ENCODE results near the gene SPIRE2. TPM values are rescaled to one million over a fixed set of nuclear protein-coding genes. Genes with fewer than 3 reads are reported as not detected.
"Not testable (repeated sequence)": the region's sequence is repeated elsewhere in the genome, so short reads cannot be mapped to it uniquely, and the experiment has no call there.

Gene SPIRE2
- total and polyA plus RNA-seq, 2 donors (not counting 1 experiment from before 2014, with no cell fraction given) = 0.98 to 2.0 TPM

DNA sequence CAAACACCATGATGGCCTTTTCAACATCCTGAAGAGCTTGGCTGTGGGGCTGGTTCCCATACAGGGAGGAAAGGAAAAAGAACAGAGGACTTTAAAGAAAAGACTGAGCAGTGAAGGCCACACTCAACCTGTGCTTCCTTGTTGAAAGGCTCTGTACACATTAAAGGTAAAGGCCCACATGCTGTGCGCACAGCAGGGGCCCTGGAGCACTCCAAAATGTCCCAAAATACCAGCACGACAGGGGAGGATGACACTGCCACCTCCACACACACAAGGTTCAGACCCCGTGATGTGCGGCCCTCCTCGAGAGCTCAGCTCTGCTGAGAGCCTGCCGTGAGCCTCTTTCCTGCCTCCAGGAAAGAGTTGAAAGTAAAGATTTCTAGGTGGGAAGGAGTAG, 48.4 kb upstream of the SPIRE2 start:
- Histone ChIP-seq H3K27ac (ENCODE audit: low read length in 2 of 2) (no peak overlapping the region), H3K4me3 (ENCODE audit: control extremely low read depth in 1 of 5, extremely low read depth in 1 of 5, insufficient read depth in 1 of 5, low read depth in 2 of 5, low read length in 4 of 5) (no peak overlapping the region), H4K20me1 (ENCODE audit: control insufficient read depth, insufficient read depth, low read length, poor library complexity, severe bottlenecking) (no peaks in the 10 kb centered on the region), H3K27me3 (replicated peaks in 1 of 4; ENCODE audit: control extremely low read depth in 1 of 4, control insufficient read depth in 3 of 4, insufficient read depth in 4 of 4, low read length in 3 of 4) (no peaks in the 10 kb centered on the region), H3K79me2 (ENCODE audit: control insufficient read depth, insufficient read depth, low read length) (no peaks in the 10 kb centered on the region), H3K9me3 (ENCODE audit: control extremely low read depth in 1 of 3, control insufficient read depth in 2 of 3, insufficient read depth in 1 of 3, low read length in 2 of 3) (no peaks in the 10 kb centered on the region), H3K9ac (ENCODE audit: low read length) (no peak overlapping the region), H3K36me3 (replicated peaks in 1 of 2; ENCODE audit: control extremely low read depth in 1 of 2, control insufficient read depth in 1 of 2, extremely low read depth in 1 of 2, insufficient read depth in 2 of 2, low read length in 1 of 2) (no peaks in the 10 kb centered on the region), H3K4me1 (ENCODE audit: control insufficient read depth in 2 of 2, insufficient read depth in 2 of 2, low read length in 2 of 2) (no peaks in the 10 kb centered on the region), H2AFZ (ENCODE audit: insufficient read depth, low read depth, low read length, poor library complexity, severe bottlenecking) (no peak overlapping the region), H3K4me2 (replicated peaks; ENCODE audit: low read depth, low read length, poor library complexity, severe bottlenecking) (no peak overlapping the region)
- WGBS (ENCODE audit: insufficient coverage) = 100% methylated on average over 2 of the region's 6 CpGs
- no peak overlapping the region for H3K4me3 Mint-ChIP-seq
- no peaks in the 10 kb centered on the region for H3K9me3 Mint-ChIP-seq (ENCODE audit: insufficient read depth)
- DNase-seq (no peak), ATAC-seq (ENCODE audit: low read depth) (no peak)
- H3K4me1 Mint-ChIP-seq = no peaks in the 10 kb centered on the region
- no peaks in the 10 kb centered on the region for H3K27me3 Mint-ChIP-seq
- no peak for TF ChIP-seq EZH2 (IDR thresholded peaks at IDR 0.05; ENCODE audit: borderline replicate concordance, insufficient read depth, low read depth, low read length, poor library complexity, severe bottlenecking)
- no peak for TF ChIP-seq CTCF (IDR thresholded peaks at IDR 0.05)
- intact Hi-C loops (cut with micrococcal nuclease) = no loop called here
- CTCF ChIA-PET = no interaction called here
- H3K27ac Mint-ChIP-seq = no peak overlapping the region
- POLR2A ChIA-PET = no interaction called here

GRCh38 chr16:89782489-89782888, 45.8 kb upstream of the SPIRE2 start:
- POLR2A ChIA-PET = no interaction called here
- no peaks in the 10 kb centered on the region for H3K4me1 ChIP-seq (ENCODE audit: control insufficient read depth in 2 of 2, insufficient read depth in 2 of 2, low read length in 2 of 2)
- Mint-ChIP-seq H3K4me1 (no peaks in the 10 kb centered on the region), H3K27me3 (no peaks in the 10 kb centered on the region), H3K4me3 (no peak overlapping the region), H3K9me3 (ENCODE audit: insufficient read depth) (no peaks in the 10 kb centered on the region), H3K27ac (no peak overlapping the region)
- no peak overlapping the region for H2AFZ ChIP-seq (ENCODE audit: insufficient read depth, low read depth, low read length, poor library complexity, severe bottlenecking)
- no peaks in the 10 kb centered on the region for H3K27me3 ChIP-seq (replicated peaks in 1 of 4; ENCODE audit: control extremely low read depth in 1 of 4, control insufficient read depth in 3 of 4, insufficient read depth in 4 of 4, low read length in 3 of 4)
- no peak for ATAC-seq (ENCODE audit: low read depth)
- H3K9me3 ChIP-seq (ENCODE audit: control extremely low read depth in 1 of 3, control insufficient read depth in 2 of 3, insufficient read depth in 1 of 3, low read length in 2 of 3) = no peaks in the 10 kb centered on the region
- no peaks in the 10 kb centered on the region for H4K20me1 ChIP-seq (ENCODE audit: control insufficient read depth, insufficient read depth, low read length, poor library complexity, severe bottlenecking)
- no peak overlapping the region for H3K4me3 ChIP-seq (ENCODE audit: control extremely low read depth in 1 of 5, extremely low read depth in 1 of 5, insufficient read depth in 1 of 5, low read depth in 2 of 5, low read length in 4 of 5)
- H3K27ac ChIP-seq (ENCODE audit: low read length in 2 of 2) = no peak overlapping the region
- intact Hi-C loops (cut with micrococcal nuclease) = no loop called here
- H3K9ac ChIP-seq (ENCODE audit: low read length) = no peak overlapping the region
- 98% methylated on average over 6 of the region's 6 CpGs for WGBS (ENCODE audit: insufficient coverage)
- no peaks in the 10 kb centered on the region for H3K36me3 ChIP-seq (replicated peaks in 1 of 2; ENCODE audit: control extremely low read depth in 1 of 2, control insufficient read depth in 1 of 2, extremely low read depth in 1 of 2, insufficient read depth in 2 of 2, low read length in 1 of 2)
- no peak overlapping the region for H3K4me2 ChIP-seq (replicated peaks; ENCODE audit: low read depth, low read length, poor library complexity, severe bottlenecking)
- TF ChIP-seq CTCF (IDR thresholded peaks at IDR 0.05) = no peak
- TF ChIP-seq EZH2 (IDR thresholded peaks at IDR 0.05; ENCODE audit: borderline replicate concordance, insufficient read depth, low read depth, low read length, poor library complexity, severe bottlenecking) = no peak
- CTCF ChIA-PET = no interaction called here
- DNase-seq = no peak
- no peaks in the 10 kb centered on the region for H3K79me2 ChIP-seq (ENCODE audit: control insufficient read depth, insufficient read depth, low read length)

DNA sequence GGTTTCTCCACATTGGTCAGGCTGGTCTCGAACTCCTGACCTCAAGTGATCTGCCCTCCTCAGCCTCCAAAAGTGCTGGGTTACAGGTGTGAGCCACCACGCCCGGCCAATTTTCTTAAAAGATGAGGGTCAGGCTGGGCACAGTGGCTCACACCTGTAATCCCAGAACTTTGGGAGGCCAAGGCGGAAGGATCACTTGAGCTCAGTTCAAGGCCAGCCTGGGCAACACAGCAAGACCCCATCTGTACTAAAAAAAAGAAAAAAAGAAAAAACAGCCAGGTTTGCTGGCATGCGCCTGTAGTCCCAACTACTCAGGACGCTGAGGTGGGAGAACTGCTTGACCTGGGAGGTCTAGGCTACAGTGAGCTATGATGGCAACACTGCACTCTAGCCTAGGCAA, 44.3 kb upstream of the SPIRE2 start:
- H3K27ac Mint-ChIP-seq; H3K9me3 ChIP-seq (ENCODE audit: control extremely low read depth in 1 of 3, control insufficient read depth in 2 of 3, insufficient read depth in 1 of 3, low read length in 2 of 3); H4K20me1 ChIP-seq (ENCODE audit: control insufficient read depth, insufficient read depth, low read length, poor library complexity, severe bottlenecking); H3K4me3 ChIP-seq (ENCODE audit: control extremely low read depth in 1 of 5, extremely low read depth in 1 of 5, insufficient read depth in 1 of 5, low read depth in 2 of 5, low read length in 4 of 5); H3K4me1 Mint-ChIP-seq; DNase-seq; ATAC-seq (ENCODE audit: low read depth); H3K27ac ChIP-seq (ENCODE audit: low read length in 2 of 2); H3K36me3 ChIP-seq (replicated peaks in 1 of 2; ENCODE audit: control extremely low read depth in 1 of 2, control insufficient read depth in 1 of 2, extremely low read depth in 1 of 2, insufficient read depth in 2 of 2, low read length in 1 of 2); H3K4me1 ChIP-seq (ENCODE audit: control insufficient read depth in 2 of 2, insufficient read depth in 2 of 2, low read length in 2 of 2); H3K9me3 Mint-ChIP-seq (ENCODE audit: insufficient read depth); H3K27me3 ChIP-seq (replicated peaks in 1 of 4; ENCODE audit: control extremely low read depth in 1 of 4, control insufficient read depth in 3 of 4, insufficient read depth in 4 of 4, low read length in 3 of 4); H3K27me3 Mint-ChIP-seq; H3K79me2 ChIP-seq (ENCODE audit: control insufficient read depth, insufficient read depth, low read length); H2AFZ ChIP-seq (ENCODE audit: insufficient read depth, low read depth, low read length, poor library complexity, severe bottlenecking); intact Hi-C loops (cut with micrococcal nuclease); H3K4me2 ChIP-seq (replicated peaks; ENCODE audit: low read depth, low read length, poor library complexity, severe bottlenecking); H3K9ac ChIP-seq (ENCODE audit: low read length); POLR2A ChIA-PET; H3K4me3 Mint-ChIP-seq: not testable (repeated sequence)
- WGBS (ENCODE audit: insufficient coverage) = 95% methylated on average over 4 of the region's 6 CpGs
- CTCF ChIA-PET = interaction anchor here (0.8 kb wide), 1 partner anchor 78 kb away, joined by 3 read pairs; no protein-coding TSS in a partner anchor
